GM12864 (cell line): ENCODE measurements around the gene POU3F3.

Experiments used
- DNase-seq: peaks from one replicate; pipeline ENCODE4 v3.0.0-alpha.2; 2011; ENCODE audit warnings: low read depth
- H3K4me3 ChIP-seq: 2 replicates; pipeline ENCODE4 v1.5.1; 2011; ENCODE audit warnings: mild to moderate bottlenecking, low read depth, low read length, control low read depth
- CTCF ChIP-seq: IDR thresholded peaks from 2 replicates; pipeline ENCODE4 v1.5.1; 2011; ENCODE audit warnings: low read depth, mild to moderate bottlenecking, moderate library complexity, low read length, control low read depth, inconsistent platforms; ENCODE audit errors: missing control alignments

POU3F3 gene

DNA sequence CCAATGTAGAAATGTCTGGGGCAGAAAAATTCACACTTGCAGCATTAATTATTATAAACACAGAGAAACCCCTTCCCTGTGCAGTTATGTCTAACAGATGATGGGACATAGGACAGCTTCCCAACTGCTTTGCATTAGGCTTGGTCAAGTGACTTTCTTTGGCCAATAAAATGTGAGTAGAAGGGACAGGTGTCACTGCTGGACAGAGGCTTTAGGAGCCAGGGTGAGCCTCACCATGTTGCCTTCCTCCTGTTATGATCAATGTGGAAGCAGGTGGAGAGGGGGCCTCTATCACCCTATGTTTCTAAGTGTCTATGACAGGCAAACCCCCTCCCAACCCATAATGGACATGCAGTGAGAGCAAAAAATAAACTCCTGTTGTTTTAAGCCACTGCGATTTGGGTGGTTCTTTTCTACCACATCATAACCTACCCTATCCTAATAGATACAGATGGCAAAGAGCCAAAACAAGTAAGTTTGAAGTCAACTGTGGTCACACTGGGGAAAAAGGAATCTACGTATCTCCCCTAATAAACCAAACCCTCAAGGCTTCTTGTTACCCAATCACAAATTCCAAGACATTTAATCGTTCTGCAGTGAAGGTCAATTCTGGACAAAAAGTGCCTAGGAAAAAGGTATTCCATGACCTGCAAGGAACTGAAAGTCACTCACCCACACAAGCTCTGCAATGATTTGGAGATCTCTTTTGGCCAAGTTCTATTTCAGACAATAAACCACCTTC lies 28.6 kb upstream of the POU3F3 start:
- no peak for TF ChIP-seq CTCF
- H3K4me3 ChIP-seq = no peak overlapping the region
- DNase-seq = no peak

- no peak for TF ChIP-seq CTCF
- no peak for DNase-seq
- H3K4me3 ChIP-seq = no peak overlapping the region
These were observed 27.9 kb upstream of the POU3F3 start for GRCh38 chr2:104826016-104826415.

GRCh38 chr2:104831742-104832141 lies 22.2 kb upstream of the POU3F3 start:
- no peak overlapping the region for H3K4me3 ChIP-seq
- no peak for DNase-seq
- TF ChIP-seq CTCF = no peak

GRCh38 chr2:104834431-104835153 lies 19.3 kb upstream of the POU3F3 start:
- DNase-seq = no peak
- no peak for TF ChIP-seq CTCF
- H3K4me3 ChIP-seq = no peak overlapping the region

DNA sequence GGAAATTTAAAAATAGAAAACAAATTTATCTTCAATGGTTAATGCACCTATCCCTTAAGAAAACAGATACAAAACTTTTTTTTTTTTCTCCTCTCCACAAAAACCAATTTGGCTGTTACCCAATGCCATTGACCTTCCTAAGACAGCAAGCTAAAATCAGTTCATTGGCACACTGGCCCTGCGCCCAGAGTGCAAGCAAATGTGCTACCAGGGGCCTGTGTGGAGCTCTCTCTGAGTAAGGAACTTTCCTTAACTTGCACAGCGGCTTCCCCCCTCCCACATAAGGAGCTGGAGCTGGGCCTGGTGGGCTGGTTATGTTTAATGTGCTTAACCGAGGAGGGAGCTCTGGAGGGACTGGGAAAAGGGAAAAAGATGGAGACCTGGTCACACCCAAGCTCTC lies 17.6 kb upstream of the POU3F3 start:
- no peak for DNase-seq
- no peak for TF ChIP-seq CTCF

DNA sequence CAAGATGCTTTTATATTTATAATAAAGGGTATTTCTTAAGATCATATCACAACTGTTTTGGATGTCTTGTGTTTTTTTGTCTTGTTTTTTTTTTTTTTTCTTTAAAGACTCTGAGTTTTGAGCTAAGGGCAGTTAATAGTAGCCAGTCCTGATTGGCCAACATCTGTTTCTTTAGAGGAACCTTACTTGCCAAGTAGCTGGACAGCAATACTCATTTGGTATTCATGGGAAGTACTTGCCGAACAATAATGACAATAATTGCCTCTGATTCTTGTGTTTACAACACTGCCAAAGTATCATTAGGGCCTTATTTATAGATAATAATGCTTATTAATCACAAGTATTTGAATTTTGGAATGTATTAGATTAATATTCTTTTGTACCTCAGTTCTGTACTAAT lies 17.1 kb upstream of the POU3F3 start:
- H3K4me3 ChIP-seq = no peak overlapping the region
- no peak for TF ChIP-seq CTCF
- no peak for DNase-seq

More for the DNA sequence above, 17.6 kb upstream of the POU3F3 start:
- H3K4me3 ChIP-seq = no peak overlapping the region
